BE2C (cell line): ENCODE measurements around the gene CNOT2.

ENCODE experiments used
- DNase-seq: peaks from one replicate; pipeline ENCODE4 v3.0.0-alpha.2; 2020
- H3K27me3 ChIP-seq: fragments of 250-450 bp; sonication (Bioruptor Pico); 2 replicates; pipeline ENCODE4 v1.5.1; 2020; ENCODE audit warnings: mild to moderate bottlenecking
- H3K36me3 ChIP-seq: fragments of 250-450 bp; sonication (Bioruptor Pico); 2 replicates; pipeline ENCODE4 v1.5.1; 2020; ENCODE audit warnings: mild to moderate bottlenecking
- H3K4me1 ChIP-seq: fragments of 250-450 bp; sonication (Bioruptor Pico); 2 replicates; pipeline ENCODE4 v1.5.1; 2020
- H3K4me3 ChIP-seq: 2 replicates; pipeline ENCODE4 v1.5.1; 2011; ENCODE audit warnings: low read depth, low read length
- H3K9me3 ChIP-seq: fragments of 250-450 bp; sonication (Bioruptor Pico); 2 replicates; pipeline ENCODE4 v1.5.1; 2020
- CTCF ChIP-seq: IDR thresholded peaks from 2 replicates; pipeline ENCODE4 v1.5.1; 2012; ENCODE audit warnings: mild to moderate bottlenecking, low read depth, low read length

CNOT2 gene

GRCh38 chr12:70272510-70272909 lies 29.3 kb downstream of the CNOT2 start:
- no peaks in the 10 kb centered on the region for H3K27me3 ChIP-seq
- H3K36me3 ChIP-seq: no peaks in the 10 kb centered on the region
- no peak for TF ChIP-seq CTCF
- peaks cover 14% of the 10 kb centered on the region for H3K4me1 ChIP-seq
- H3K4me3 ChIP-seq: no peak overlapping the region
- no peaks in the 10 kb centered on the region for H3K9me3 ChIP-seq
- DNase-seq: no peak

DNA sequence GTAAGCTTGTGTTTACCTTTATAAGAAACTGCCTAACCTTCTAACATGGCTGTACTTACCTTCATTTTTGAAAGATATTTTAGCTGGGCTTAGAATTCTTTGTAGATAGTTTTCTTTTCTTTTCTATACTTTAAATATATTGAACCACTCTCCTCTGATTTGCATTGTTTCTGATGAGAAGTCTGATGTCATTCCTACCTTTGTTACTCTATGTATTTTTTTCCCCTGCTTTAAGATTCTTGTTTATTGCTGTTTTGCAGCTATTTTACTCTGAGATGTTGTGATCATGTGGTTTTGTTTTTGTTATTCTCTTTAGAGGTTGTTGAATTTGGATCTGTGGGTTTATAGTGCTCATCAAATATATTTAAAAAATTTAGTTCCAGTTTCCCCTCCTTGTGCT lies 31.8 kb downstream of the CNOT2 start:
- peaks cover 12% of the 10 kb centered on the region for H3K4me1 ChIP-seq
- H3K9me3 ChIP-seq: no peaks in the 10 kb centered on the region
- H3K27me3 ChIP-seq: no peaks in the 10 kb centered on the region
- no peaks in the 10 kb centered on the region for H3K36me3 ChIP-seq
- no peak for DNase-seq
- TF ChIP-seq CTCF: no peak
- H3K4me3 ChIP-seq: no peak overlapping the region

DNA sequence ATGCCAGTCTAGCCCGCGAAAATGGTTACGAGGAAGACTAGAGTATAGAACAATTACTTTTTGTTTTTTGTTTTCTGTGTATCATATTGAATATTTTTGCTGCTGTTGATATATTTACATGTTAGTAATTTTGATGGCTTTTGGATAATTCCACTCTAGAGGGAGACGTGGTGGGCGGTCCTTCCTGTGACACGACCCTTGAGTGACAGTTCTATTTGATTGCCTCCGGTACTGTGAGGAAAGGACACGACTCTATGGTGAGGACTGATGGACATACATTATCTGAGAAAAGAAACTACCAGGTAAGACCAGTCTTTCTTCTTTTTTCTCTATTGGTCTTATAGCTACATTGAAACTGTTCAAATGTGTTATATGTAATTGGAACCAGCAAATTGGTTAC lies 34.7 kb downstream of the CNOT2 start:
- no peaks in the 10 kb centered on the region for H3K27me3 ChIP-seq
- no peaks in the 10 kb centered on the region for H3K4me1 ChIP-seq
- DNase-seq: no peak
- H3K4me3 ChIP-seq: no peak overlapping the region
- no peaks in the 10 kb centered on the region for H3K36me3 ChIP-seq
- no peaks in the 10 kb centered on the region for H3K9me3 ChIP-seq
- TF ChIP-seq CTCF: no peak

DNA sequence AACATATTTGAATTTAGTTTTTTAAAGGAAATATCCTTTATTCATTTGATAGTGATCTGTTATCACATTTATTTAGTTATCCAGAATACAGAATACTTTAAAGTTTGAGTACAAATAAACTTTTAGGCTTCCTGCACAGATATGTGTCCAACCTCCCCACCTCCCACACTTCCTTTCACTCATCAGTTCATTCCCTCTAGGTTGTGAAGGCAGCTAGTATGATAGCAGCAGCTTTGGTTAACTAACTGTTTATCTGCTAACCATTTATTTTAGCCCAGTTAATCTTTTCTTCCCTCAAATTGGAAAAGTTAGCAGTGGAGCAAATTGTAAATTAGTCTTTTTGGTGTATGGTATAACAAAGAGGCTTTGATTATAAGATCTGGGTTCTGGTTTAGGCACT lies 35.7 kb downstream of the CNOT2 start:
- TF ChIP-seq CTCF: no peak
- Histone ChIP-seq H3K4me1 (no peaks in the 10 kb centered on the region), H3K9me3 (no peaks in the 10 kb centered on the region), H3K27me3 (no peaks in the 10 kb centered on the region), H3K4me3 (no peak overlapping the region), H3K36me3 (no peaks in the 10 kb centered on the region)
- DNase-seq: no peak

DNA sequence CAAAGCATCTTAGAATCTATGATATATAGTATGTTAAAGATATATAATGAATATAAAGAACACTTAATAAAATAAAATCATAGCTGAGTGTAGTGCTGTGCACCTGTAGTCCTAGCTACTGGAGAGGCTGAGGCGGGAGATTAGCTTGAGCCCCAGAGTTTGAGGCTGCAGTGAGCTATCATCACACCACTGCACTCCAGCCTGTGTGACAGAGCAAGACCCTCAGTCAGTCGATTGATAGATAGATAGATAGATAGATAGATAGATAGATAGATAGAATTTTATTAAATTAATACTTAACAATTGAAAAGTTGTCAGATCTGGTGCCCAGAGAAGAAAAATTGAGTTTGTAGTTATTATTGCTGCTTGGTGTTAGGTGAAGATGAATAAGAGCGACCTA lies 40.0 kb downstream of the CNOT2 start:
- no peak for DNase-seq
- H3K27me3 ChIP-seq: no peaks in the 10 kb centered on the region
- no peak overlapping the region for H3K4me3 ChIP-seq
- H3K9me3 ChIP-seq: no peaks in the 10 kb centered on the region
- no peak for TF ChIP-seq CTCF
- no peaks in the 10 kb centered on the region for H3K36me3 ChIP-seq
- H3K4me1 ChIP-seq: no peaks in the 10 kb centered on the region

DNA sequence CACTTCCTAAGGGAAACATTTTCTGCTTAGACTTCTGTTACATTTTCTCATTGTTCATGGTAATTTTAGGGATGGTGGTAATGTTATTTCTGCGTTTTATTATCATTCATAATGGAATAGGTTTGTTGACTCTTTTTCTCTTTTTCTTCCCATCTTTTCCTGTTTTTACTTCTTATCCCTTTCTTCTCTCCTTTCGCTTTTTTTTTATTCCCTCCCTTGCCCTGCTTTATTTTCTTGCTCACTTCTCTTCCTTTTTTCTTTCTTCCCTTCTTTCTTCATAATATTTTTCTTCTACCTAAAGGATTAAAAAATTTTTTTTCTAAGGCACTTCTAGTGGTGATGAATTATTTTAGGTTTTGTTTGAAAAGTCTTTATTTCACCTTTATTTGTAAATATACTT lies 45.6 kb downstream of the CNOT2 start:
- Histone ChIP-seq H3K9me3 (no peaks in the 10 kb centered on the region), H3K36me3 (no peaks in the 10 kb centered on the region; the same call in 1 of the 2 replicates), H3K4me3 (no peak overlapping the region), H3K27me3 (no peaks in the 10 kb centered on the region), H3K4me1 (no peaks in the 10 kb centered on the region)
- no peak for TF ChIP-seq CTCF
- DNase-seq: no peak
